Activated CD4-positive, alpha-beta T cell treated with anti-CD3 and anti-CD28 coated beads for 48 hours (primary cell): Measurements from ENCODE around the gene NCBP3.

ENCODE experiments used
- DNase-seq: peaks from one replicate; pipeline ENCODE4 v3.0.0-alpha.2; 2020

Gene NCBP3, protein sequence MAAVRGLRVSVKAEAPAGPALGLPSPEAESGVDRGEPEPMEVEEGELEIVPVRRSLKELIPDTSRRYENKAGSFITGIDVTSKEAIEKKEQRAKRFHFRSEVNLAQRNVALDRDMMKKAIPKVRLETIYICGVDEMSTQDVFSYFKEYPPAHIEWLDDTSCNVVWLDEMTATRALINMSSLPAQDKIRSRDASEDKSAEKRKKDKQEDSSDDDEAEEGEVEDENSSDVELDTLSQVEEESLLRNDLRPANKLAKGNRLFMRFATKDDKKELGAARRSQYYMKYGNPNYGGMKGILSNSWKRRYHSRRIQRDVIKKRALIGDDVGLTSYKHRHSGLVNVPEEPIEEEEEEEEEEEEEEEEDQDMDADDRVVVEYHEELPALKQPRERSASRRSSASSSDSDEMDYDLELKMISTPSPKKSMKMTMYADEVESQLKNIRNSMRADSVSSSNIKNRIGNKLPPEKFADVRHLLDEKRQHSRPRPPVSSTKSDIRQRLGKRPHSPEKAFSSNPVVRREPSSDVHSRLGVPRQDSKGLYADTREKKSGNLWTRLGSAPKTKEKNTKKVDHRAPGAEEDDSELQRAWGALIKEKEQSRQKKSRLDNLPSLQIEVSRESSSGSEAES

DNA sequence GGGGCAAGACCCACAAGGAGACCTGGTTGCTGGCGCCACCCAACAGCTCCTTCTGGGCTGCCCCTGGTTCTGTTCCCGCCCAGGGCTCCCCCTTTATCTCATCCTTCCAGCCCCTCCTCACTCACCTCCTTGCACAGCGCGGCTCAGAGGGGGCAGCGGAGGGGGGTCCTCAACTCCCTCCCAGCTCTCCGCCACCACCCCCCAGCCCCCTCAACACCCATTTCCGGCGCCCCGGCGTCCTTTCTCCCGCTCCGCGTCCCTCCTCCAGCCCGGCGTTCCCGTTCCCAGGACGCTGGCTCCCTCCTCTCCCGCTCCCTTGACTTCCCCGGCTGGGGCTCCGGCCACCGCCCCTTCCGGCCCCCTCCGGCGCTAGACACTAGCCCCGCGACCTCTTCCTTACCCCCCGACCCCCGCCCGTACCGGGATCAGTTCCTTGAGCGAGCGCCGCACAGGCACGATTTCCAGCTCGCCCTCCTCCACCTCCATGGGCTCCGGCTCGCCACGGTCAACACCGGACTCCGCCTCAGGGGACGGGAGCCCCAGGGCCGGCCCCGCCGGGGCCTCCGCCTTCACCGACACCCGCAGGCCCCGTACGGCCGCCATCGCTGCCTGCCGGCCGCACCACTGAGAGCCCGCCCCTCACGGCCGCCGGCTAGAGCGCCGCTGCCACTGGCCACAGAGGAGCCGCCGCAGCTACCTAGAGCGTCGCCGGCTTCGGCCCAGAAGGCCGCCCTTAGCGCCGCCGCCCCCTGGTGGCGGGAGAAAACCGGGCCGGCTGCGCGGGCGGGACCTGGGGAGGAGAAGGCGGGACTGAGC is at the start of gene NCBP3:
TSS of gene NCBP3 (minus strand) at position 626 of the 816 bp plus-strand sequence. CDS start at position 603, 23 bp downstream.
- peak; percentile 93 for DNase-seq

DNA sequence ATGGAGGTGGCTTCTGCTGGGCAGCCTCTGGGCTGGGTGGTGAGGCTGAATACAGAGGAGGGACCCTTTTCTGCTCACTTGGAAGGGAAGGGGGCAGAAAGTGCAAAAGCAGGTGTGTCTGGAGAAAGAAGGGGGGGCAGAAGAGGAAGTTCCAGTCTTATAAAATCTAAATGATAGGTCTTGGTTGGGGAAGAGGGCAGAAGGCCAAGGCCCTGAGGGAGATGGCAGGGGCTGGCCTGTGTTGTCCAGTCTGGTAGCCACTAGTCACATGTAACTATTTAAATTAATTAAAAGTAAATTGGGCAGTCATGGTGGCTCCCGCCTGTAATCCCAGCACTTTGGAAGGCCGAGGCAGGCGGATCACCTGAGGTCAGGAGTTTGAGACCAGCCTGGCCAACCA is 49.3 kb upstream of the NCBP3 start:
- no peak for DNase-seq

DNA sequence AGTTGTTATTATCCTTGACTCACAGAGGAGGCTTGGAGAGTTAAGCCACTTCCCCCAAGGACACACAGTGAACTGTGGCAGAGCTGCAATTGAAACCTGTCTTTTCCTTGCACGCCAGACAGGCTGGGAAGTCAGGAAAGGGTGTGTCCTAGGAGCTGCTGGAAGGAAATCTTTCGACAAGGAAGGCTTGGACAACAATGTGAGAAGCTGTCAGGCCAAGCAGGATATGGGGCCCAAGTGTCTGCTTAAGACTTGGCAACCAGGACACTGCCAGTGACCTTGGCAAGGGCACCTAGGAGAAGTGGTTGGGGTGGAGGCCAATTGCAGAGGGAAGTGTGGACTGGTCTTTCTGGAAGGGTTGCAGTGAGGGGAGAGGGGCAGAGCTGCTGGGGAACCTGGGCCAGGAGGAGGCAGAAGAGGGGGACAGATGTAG is 48.9 kb upstream of the NCBP3 start:
- DNase-seq: no peak

DNA sequence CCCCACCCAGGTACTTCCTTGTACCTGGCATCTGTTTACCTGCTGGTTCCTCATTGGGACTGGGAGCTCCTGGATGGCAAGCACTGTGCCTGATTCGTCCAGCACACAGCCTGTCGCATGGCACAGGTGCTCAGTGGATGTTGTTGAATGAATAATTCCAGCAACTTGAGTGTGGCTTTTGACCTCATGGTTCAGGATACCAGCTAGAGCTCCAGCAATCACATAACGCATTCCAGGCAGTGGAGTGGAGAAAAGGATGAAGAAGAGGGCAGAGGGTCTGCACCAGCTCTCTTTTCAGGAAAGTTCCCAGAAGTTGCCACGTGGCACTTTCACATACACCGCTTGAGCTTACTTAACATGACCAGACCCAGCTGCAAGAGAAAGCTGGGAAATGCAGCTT is 48.1 kb upstream of the NCBP3 start:
- no peak for DNase-seq

DNA sequence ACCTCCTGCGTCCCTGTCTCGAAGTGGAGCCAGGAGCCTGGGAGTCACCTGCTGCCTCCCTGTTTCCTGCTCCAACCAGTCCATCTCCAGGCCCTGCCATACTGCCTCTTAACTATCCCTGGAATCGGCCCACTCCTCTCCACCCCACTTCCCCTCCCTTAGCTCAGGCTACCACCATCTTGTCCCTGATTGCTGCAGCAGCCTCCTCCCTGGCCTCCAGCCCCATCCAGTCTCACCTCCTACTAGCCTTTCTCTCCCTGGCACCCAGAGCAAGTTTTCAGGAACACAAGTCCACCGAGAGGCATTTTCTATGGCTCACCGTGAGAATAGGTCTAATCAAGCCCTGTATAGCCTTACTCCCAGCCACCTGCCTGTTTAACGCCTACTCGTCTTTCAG is 47.7 kb upstream of the NCBP3 start:
- no peak for DNase-seq

DNA sequence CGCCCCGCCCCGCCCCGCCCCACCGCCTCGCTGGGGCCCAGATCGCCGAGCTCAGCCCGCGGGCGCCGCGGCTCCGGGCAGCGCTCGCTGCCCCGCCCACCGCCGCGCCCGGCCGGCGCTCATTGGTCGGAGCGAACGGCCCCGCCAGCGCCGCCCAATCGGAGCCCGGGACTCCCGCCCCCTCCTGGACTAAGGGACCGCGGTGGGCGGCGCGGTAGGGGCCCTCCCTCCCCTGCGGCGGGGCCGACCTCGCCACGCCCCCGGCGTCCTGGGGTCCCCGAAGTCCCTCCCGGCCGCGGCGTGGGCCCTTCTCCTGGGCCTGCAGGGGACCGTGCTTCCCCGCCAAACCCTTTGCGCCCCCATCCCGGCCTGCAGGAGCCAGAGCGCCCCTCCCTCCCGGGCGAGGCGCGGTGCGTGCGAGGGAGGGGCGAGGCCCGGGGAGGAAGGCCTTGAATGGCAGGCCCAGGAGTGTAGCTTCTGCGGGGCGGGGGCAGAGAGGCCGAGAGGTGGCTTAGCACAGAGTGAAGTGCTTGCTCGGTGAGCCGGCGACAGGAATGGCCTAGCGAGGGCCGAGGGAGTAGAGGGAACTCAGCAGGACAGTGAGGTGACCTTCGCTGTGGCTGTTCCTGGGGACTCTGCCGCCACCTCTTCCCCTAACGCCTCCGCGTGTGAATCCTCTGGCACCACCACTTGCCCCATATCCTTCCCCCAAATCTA is 47.1 kb upstream of the NCBP3 start, which contains the start of gene CAMKK1:
TSS of gene CAMKK1 (minus strand) at position 51 of the 717 bp plus-strand sequence. CDS start 7,366 bp downstream, outside the sequence.
- DNase-seq: peak; percentile 92

DNA sequence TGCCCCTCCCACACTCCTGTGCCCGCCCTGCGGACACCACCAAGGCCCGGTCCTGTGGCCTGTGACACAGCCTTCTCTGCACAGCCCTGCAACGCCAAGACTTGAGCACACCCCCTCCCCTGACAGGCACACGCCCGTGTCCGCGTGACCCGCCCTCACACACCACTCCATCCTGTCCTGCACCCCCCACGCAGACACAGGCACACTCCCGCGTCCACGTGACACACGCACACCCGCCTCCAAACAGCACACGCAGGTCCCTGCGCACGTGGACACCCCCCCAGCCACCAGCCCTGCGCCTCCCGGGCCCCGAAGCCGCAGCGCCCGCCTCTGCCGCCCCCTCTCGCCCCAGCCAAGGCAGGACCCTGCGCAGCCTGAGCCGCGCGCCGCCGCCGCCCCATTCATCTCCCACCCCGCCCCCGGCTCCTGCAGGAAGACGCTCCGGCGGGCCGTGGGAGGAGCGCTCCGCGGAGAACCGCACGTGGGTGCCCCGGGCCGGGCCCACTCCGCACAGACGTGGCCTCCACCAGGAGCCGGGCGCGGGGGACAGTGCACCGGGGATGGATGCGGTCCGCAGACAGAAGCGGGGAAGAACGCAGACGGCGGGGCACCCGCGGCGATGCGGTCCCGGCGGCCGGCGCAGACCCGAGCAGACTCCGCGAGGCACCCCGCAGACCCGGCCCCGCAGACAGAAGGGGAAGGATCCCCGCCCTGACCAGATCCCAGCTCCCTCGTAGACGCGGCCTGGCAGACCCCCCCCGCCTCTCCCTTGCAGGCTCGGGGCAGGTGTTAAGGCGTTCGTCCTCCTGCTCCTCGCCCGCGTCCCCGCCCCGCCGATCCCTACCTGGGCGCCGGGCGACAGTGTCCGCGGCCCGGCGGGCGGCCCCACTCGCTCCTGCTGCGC is 46.3 kb upstream of the NCBP3 start:
- peak; percentile 68 for DNase-seq

DNA sequence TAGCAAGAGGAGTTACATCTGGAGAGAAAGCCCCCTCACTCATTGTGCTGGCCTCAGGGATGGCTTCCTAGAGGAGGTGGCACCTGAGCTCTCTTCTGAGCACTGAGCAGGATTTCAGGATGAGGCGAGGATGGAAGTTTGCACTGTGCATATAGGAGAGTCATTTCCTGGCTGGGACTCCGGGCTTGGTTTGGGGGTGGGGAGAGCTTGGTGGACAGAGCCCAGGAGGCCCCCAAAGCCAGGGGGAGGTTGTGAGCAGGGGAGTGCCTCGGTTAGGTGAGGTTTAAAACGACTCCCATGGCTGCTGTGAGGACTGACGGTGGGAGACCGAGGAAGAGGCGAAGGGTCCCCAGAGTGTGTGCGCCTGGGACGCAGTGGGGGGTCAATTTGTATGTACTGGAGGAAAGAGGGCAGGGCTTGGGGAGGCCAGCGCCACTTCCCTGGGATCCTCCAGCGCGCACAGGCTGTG is 45.6 kb upstream of the NCBP3 start:
- no peak for DNase-seq

DNA sequence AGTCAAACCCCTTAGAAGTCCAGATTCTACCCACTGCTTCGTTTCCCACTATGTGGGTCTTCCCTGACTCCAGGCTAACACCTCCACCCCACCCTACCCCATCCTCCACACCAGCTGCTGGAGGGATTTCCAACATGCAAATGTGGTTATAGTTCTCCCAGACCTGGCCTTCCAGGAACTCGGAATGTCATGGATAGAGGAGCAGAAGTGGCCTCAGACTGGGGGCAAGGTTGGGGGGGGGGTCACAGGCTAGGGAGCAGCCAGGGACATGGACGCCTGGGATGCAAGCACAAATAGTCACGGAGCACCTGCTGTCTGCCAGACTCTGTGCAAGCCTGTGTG is 44.8 kb upstream of the NCBP3 start:
- no peak for DNase-seq

DNA sequence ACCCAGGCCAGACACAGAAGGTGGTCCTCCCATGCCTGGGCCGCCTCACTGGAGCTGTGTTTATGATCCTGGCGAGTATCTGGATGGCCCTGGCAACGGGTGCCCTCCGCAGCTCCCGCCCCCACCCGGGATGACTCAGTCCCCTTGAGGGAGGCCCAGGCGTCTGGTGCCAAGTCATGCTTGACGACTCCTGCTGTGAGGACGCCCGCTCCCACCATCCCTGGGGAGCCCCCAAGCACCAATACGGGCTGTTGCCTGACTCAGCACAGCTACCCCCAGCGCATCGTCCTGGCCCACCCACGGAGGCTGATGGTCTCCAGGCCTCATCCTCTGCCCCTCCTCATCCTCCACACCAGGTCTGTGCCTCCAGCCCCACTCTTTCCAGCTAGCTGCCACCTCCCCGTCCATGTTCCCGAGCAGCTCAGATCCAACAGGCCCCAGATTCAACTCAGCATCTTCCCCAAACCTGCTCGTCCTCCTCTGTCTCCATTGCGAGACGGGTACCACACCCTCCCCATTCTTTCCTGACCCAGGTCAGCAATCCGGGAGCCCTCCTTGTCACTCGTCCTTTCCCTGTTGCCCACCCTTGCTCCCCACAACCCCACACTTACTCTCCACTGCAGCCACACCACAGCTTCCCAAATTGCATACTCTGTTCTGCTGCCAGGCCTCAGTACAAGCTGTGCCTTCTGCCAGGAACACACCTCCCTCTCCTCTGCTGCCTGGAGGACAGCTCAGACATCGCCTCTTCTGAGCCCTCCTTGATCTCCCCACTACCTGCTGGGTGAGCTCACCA is 44.2 kb upstream of the NCBP3 start:
- DNase-seq: peak; percentile 59

DNA sequence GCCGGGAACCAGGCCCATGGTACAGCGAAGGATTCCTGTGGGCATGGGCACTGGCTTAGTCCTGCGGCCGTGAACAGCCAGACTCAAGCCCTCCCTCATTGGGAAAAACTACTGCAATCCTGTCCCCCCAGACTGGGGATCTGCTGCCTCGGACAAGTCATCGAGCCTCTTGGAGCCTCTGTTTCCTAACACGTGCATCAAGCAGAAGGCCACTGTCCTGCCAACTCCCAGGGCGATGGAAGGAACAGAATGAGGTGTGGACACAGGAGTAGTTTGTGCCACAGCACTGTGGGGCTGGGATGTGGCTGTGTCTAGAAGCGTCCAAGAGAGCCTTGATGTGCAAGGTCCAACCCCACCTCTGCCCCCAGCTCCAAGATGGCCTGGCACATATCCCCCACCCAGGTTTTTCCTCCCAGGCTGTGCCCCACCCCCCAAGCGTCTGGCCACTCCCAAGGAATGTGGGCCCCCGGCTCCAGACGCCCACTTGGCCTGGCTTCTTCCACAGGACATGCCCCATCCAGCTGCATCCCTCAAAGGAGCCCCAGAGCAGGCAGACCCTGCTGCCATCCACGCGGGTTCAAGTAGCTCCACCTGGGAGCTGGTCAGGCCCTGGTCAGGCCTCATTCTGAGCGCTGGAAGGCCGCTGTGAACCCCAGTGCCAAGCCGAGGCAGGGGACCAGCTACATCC is 43.4 kb upstream of the NCBP3 start:
- no peak for DNase-seq

DNA sequence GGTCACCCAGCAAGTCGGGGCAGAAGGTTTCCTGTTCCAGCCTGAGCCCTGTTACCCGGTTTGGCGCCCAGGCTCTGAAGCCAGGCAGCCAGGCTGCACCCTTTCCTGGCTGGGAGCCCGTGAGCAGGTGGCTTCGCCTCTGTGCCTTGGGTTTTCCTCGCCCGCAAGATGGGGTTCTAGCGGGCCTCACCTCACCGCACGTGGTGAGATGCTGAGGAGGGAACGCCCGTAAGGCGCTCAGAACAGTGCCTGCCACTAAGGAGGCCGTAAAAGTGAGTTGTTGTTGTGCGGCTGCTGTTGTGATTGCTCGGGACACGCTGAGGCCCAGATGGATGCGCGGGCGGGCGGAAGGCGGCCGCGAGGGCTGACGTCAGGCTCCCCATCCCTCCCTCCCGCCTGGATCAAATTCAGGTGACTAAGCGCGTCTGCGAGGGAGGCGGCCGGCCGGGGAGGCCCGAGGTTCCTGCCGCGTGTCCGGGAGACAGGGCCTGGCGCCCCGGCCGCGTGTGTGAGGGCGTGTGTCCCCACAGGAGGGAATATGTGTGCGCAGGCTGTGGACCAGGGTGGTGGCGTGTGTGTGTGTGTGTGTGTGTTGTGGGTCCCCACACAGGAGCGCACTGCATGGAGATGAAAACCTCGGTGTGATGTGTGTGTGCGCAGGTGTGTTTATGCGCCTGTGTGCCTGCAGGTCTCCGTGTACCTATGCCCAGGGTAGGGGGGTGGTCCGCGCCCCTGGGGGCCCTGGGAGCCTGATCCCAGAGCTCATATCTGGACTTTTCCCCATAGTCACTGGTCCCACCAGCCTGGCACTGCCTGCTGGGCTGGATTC is 42.5 kb upstream of the NCBP3 start:
- DNase-seq: no peak

DNA sequence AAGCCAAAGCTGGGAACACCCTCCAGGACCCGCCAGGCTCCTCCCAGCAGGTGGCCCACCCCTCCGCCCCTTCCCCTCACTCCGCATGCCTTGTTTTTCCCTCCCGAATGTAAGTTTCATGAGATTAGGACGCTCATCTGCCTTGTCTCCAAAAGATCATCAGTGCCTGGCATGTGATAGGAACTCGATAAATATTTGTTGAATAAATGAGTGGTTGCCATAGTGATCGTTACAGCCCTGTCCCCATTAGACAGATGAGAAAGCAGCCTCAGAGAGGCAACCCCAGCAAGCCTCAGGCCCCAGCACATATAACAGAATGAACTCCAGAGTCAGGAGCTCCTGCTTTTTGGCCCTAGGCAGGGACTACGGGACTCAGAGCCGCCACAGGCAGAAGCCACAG is 41.8 kb upstream of the NCBP3 start:
- no peak for DNase-seq

DNA sequence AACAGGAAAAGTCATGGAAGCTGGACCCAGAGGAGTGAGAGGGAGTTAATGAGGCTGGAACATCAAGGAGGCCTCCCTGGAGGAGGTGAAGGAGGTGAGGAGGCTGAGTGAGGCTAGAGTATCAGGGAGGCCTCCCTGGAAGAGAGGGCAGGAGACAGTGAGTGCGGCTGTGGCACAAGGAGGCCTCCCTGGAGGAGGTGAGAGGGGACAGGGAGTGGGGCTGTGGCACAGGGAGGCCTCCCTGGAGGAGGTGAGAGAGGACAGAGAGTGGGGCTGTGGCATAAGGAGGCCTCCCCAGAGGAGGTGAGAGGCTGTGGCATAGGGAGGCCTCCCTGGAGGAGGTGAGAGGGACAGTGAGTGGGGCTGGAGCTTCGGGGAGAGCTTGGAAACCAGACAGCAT is 41.3 kb upstream of the NCBP3 start:
- no peak for DNase-seq

DNA sequence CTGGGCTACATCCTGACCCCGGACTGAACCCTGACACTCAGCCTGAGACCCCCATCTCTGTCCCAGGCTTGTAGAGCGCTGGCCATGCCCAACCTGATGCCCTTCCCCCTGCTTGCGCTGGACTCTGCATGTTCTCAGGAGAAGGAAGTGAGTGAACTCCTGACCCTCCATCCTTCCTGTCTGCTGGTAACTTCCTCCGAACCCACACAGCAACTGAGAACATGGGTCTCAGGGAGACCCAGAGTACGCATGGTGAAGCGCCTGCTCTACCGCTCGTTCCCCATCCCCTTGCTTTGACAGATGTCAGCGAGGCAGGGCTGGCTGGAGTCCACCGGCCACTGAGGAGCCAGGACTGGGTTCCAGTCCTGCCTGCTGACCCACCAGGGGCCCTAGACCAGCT is 40.7 kb upstream of the NCBP3 start:
- DNase-seq: no peak

DNA sequence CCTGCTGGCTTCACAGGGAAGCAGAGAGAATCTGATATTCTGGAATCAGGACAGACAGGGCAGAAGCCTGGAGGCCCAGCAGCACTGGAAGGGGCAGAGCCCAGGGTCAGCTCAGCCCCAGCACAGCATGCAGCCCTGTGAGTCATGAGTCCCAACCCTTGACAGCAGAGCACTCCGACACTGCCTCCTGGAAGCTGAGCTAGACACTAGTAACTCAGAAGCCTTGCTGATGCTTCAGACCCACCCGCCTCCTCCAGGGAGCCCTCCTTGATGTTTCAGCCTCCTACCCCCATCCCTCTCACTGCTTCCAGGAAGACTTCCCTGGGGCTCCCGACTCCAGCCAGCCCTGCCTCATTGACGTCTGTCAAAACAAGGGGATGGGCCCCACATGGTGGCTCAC is 39.9 kb upstream of the NCBP3 start:
- DNase-seq: no peak

DNA sequence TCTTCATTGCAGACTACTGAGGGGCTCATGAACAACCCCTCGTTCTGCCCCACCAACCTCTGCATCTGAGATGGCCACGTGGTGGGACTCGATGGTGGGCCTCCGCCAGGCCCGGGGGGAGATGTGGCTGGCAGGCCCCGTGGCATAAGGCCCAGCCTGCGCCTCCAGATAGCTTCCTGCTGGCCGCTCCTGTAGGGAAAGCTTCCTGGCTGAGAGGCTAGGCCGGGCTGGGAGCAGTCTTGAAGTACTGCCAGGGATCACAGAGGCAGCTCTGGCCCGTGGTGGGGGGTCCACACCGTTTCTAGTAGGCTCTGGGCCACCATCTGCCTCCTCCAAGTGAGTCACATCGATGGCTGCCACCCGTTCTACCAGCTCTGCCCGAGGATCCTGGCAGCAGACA is 39.2 kb upstream of the NCBP3 start:
- DNase-seq: no peak

DNA sequence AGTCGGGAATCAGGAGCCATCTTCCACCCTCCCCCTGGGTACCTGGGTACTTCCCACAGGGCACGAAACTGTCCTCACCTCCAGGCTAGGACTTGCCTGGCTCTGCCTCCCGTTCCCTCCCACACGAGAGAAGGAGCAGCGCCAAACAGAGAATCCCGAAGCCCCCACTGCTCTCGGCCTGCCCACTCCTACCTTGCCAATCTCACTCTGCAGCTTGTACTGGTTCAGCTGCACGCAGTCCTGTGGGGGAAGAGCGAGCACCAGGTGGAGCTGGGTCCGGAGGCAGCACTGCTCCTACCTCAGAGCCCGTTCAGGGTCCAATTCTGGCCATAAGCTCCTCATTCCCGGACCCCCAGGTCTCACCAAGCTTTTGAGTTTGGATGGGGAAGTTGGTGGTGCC is 38.1 kb upstream of the NCBP3 start:
- DNase-seq: no peak

DNA sequence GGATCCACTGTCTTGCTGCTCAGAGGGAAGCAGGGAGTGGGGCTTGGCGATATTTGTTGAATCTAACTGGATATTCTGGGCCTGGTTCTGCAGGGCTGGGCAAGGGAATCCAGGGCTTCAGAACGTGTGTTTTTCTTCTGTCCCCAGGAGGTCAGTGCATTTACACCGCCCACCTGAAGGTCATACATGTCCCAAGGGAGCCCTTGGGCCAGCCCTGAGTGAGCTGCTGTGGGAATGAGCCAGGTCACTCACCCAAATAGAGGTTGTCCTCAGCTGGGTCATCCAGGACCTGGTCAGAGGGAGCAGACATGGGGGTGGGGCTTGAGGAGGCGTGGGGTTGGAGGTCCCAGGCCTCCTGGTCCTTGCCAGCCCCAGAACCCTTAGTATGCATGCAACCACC is 36.2 kb upstream of the NCBP3 start:
- no peak for DNase-seq
